RWPE1 (cell line): ENCODE data around the gene CIB1.
A peak's percentile ranks its signal among the peaks of the same experiment; 100 is the strongest.
"Not testable (repeated sequence)": the region's sequence is repeated elsewhere in the genome, so short reads cannot be mapped to it uniquely, and the experiment has no call there.

Experiments
- CTCF ChIA-PET: fragments of 350-600 bp; sonication (Branson Sonifier 250); formaldehyde crosslinking; extraction: SDS; loops from one replicate; lab custom pipeline; 2021; lab: Yijun Ruan, JAX
- POLR2A ChIA-PET: fragments of 400-600 bp; formaldehyde crosslinking; extraction: SDS; loops from one replicate; lab custom pipeline; 2020; ENCODE audit warnings: antibody characterized with exemption; ENCODE audit not compliant: low non-redundant PET; lab: Yijun Ruan, JAX
- DNase-seq: peaks from one replicate; pipeline ENCODE4 v3.0.0; 2012; ENCODE audit warnings: low spot score
- H3K27ac ChIP-seq: fragments of 450-650 bp; 2 replicates; pipeline ENCODE4 v1.5.1; 2017
- TF ChIP-seq, protein P1 (sequence below): fragments of 450-650 bp; conservative IDR thresholded peaks from 2 replicates; pipeline ENCODE4 v1.5.1; 2017; ENCODE audit warnings: low read depth, mild to moderate bottlenecking

Gene CIB1

DNA sequence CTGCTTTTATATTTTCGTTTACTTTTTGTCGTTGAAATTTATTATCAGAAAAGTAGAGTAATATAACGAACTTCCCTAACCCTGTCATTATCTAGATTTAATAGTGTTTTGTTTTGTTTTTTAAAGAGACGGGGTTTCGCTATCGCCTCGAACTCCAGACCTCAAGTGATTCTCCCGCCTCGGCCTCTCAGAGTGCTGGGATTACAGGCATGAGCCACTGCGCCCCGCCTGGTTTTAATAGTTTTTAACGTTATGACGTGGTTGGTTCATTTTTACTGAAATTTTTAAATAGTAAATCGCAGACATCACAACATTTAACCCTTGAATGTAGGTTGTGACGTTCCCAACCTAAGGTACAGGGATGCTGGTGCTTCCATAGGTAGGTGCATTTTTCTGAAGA, 32.7 kb upstream of the CIB1 start:
- DNase-seq: no peak
- ChIA-PET POLR2A (no interaction called here), CTCF (interaction anchor here (0.6 kb wide), 1 partner anchor 620 kb away, joined by 6 read pairs; no protein-coding TSS in a partner anchor)

DNA sequence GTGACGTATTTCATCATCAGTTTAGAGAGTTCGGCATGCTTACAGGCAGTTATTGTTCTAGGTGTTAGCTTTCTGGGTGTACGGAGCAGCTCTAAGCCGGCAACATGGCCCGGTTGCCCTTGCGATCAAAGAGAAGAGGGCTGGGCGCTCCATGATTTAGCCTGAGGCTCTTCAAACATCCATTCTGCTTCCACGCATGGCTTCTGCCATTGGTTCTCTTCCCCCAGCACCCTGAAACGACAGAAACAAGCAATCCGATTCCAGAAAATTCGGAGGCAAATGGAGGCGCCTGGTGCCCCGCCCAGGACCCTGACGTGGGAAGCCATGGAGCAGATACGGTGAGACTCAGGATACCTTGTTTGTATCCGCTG, 32.3 kb upstream of the CIB1 start:
- DNase-seq: peak; percentile 44
- H3K27ac ChIP-seq: peak overlapping the region; percentile 95
- ChIA-PET POLR2A (interaction anchor here (0.6 kb wide), 1 partner anchor 26 kb away, joined by 3 read pairs; no protein-coding TSS in a partner anchor), CTCF (interaction anchor here (0.6 kb wide), 1 partner anchor 621 kb away, joined by 6 read pairs; no protein-coding TSS in a partner anchor)
- TF ChIP-seq, protein P1, sequence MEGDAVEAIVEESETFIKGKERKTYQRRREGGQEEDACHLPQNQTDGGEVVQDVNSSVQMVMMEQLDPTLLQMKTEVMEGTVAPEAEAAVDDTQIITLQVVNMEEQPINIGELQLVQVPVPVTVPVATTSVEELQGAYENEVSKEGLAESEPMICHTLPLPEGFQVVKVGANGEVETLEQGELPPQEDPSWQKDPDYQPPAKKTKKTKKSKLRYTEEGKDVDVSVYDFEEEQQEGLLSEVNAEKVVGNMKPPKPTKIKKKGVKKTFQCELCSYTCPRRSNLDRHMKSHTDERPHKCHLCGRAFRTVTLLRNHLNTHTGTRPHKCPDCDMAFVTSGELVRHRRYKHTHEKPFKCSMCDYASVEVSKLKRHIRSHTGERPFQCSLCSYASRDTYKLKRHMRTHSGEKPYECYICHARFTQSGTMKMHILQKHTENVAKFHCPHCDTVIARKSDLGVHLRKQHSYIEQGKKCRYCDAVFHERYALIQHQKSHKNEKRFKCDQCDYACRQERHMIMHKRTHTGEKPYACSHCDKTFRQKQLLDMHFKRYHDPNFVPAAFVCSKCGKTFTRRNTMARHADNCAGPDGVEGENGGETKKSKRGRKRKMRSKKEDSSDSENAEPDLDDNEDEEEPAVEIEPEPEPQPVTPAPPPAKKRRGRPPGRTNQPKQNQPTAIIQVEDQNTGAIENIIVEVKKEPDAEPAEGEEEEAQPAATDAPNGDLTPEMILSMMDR: no peak

More for the DNA sequence above, 32.7 kb upstream of the CIB1 start:
- TF ChIP-seq, protein P1: no peak
- H3K27ac ChIP-seq: peak overlapping the region; percentile 95

DNA sequence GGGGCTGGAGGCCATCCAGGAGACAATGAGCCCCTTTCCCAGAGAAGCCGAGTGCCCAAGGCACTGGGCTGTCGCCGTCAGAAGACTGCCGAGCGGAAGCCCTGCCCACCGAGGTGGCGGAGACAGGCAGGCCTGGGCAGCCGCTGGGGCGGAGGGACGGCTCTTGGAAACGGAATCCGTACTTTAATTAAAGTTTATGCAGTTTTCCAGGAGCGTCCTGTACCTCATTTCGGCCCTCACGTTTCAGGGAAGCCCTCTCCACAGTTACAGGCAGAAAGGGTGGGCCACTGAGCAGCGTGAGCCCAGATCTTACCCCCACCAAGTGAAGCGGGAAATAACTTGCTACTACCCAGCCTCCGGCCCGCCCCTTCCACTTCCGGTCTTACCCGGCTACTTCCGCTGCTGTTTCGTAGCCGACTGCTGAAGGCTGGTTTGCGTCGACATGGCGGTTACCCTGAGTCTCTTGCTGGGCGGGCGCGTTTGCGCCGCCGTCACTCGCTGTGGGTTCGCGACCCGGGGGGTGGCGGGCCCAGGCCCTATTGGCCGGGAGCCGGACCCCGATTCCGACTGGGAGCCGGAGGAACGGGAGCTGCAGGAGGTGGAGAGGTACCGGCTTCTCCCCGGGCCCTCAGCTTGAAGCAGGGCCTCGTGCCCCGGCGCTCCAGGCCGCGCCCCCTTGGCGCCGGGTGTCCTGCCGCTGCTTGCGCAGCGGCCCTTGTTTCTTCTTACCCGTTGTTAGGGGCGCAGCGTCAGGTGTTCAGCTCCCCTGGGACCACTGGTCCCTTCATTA, 31.7 kb upstream of the CIB1 start, which contains the start of gene NGRN:
Gene NGRN (plus strand): TSS at position 402 of the 790 bp plus-strand sequence. CDS start 41 bp downstream, at position 443.
- CTCF ChIA-PET: no interaction called here
- DNase-seq: peak; percentile 89
- POLR2A ChIA-PET: interaction anchor here (0.6 kb wide), 1 partner anchor 26 kb away, joined by 3 read pairs; no protein-coding TSS in a partner anchor
- peak within 1 kb of the TSS; percentile 95 for H3K27ac ChIP-seq
- TF ChIP-seq, protein P1: no peak

DNA sequence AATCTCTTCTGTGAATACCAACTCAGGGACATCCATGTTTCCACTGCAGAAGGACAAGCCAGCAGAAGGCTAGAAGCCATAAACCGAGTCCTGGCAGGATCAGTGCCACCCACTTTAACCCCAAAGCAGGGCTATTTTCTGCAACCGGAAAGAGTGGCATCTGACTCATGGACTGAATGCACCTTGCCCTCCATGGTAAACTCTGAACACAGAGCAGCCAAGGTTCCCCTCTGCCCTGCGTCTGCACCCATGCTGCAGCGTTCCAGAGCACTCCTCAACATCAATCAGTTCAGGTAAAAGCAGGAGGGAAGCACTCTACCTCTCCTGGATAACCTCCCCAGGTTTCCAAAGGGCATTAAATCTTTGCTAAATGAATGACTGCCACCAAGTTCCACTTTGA, 30.9 kb upstream of the CIB1 start:
- TF ChIP-seq, protein P1: no peak
- DNase-seq: peak; percentile 36
- CTCF ChIA-PET: no interaction called here
- POLR2A ChIA-PET: no interaction called here
- H3K27ac ChIP-seq: peak overlapping the region; percentile 95

DNA sequence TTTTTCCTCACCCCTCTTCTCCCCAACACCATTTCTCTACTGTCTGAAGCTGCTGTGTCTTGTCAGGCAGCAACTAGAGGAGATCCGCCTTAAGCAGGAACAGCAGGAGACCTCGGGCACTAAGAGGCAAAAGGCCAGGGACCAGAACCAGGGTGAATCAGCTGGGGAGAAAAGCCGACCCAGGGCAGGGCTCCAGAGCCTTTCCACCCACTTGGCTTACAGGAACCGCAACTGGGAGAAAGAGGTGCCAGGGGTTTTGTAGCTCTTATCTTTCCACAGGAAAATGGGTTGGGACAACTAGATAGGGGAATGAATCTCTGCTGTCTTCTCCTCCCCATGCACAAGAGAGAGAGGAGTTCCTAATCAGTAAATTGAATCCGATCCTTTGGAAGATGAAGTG, 28.7 kb upstream of the CIB1 start:
- ChIA-PET POLR2A (interaction anchor here (1.6 to 2.0 kb wide), 2 partner anchors 10 to 28 kb away, joined by 4 to 7 read pairs; partner anchors contain the start of genes CIB1 and GDPGP1), CTCF (interaction anchor here (0.7 to 0.8 kb wide), 2 partner anchors 41 to 119 kb away, joined by 3 to 5 read pairs; no protein-coding TSS in a partner anchor)
- TF ChIP-seq, protein P1: no peak
- no peak for DNase-seq
- H3K27ac ChIP-seq: peak overlapping the region; percentile 72

DNA sequence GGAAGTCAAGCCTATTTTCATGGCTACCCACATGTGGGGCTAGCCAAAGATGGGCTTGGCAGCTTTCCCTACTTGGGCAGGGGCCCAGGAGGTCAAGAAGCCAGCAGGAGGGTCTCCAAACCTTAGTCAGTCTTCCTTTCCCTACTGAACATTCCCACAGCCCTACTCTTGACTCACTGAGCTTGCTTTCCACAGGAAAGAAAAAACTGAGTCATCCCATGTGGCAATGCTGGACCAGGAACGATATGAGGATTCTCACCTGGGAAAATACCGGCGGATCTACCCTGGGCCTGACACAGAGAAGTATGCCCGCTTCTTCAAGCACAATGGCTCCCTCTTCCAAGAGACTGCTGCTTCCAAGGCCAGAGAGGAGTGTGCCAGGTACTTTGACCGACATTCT, 28.1 kb upstream of the CIB1 start:
- TF ChIP-seq, protein P1: no peak
- H3K27ac ChIP-seq: peak overlapping the region; percentile 72
- POLR2A ChIA-PET: interaction anchor here (1.6 to 2.0 kb wide), 2 partner anchors 10 to 28 kb away, joined by 4 to 7 read pairs; partner anchors contain the start of genes CIB1 and GDPGP1
- CTCF ChIA-PET: interaction anchor here (0.6 to 0.8 kb wide), 4 partner anchors 10 to 439 kb away, joined by 3 to 6 read pairs (median 6); no protein-coding TSS in a partner anchor
- DNase-seq: peak; percentile 81

DNA sequence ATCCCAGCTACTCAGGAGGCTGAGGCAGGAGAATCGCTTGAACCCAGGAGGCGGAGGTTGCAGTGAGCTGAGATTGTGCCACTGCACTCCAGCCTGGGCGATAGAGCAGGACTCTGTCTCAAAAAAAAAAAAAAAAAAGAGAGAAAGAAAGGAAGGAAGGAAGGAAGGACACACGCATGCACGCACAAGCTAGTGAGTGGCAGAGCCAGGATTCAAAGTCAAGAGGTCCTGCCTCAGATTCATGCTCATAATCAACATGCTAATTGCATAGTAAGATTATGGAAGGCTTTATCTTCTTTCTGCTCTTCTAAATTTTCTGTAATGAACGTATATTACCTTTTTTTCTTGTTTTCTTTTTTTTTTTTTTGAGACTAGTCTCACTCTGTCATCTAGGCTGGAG, 27.0 kb upstream of the CIB1 start:
- DNase-seq, H3K27ac ChIP-seq, CTCF ChIA-PET: not testable (repeated sequence)
- POLR2A ChIA-PET: interaction anchor here (2.0 kb wide), 1 partner anchor 27 kb away, joined by 7 read pairs; the partner anchor contains the start of genes CIB1 and GDPGP1
